ENCODE results near the gene ZNF277.

DNA sequence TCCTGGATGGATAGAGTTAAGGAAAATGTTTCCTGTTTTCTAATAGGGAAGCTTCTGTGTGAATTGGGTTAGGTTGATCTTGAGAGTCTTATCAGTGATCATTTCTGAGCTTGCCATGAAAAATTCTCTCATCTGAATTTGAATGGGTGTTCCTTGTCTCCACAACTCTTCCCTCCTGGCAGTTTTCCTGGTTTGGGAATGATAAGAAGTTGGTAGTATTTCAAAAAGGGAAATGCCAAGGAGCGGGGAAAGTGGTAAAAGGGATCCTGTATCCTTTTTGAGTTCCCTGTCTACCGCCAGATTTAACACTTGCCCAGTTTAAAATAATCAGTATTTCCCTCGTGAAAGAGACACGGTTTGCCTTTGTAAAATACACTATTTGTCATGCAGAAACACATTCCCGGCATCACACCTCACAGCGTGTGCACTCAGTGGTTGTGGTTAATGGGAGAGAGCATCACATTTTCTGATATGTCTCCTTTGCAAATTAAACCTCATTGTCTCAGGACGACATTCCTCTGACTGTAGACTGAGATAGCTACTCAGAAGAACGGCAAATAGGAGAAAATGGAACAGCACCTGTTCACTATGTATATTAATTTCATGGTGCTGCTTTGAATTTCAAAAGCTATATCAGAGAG lies 130.6 kb downstream of the ZNF277 start:
- TF ChIP-seq CTCF (IDR thresholded peaks at IDR 0.05; ENCODE audit: extremely low read depth in 1 of 2, insufficient read depth in 1 of 2, low read depth in 1 of 2, low read length in 2 of 2) = no peak
- TF ChIP-seq POLR2A (IDR thresholded peaks at IDR 0.05; ENCODE audit: low read depth, low read length) = no peak
- no peak for TF ChIP-seq MAX (IDR thresholded peaks at IDR 0.05; ENCODE audit: insufficient read depth, insufficient read length)
- no peak for TF ChIP-seq POLR2AphosphoS5 (IDR thresholded peaks at IDR 0.05; ENCODE audit: insufficient read depth, low read depth, low read length)

Data from endothelial cell of umbilical vein (primary cell).